Stimulated activated naive CD4-positive, alpha-beta T cell (primary cell): ENCODE data around the gene EXOC2.
"Not testable (repeated sequence)": the region's sequence is repeated elsewhere in the genome, so short reads cannot be mapped to it uniquely, and the experiment has no call there.

ENCODE experiments used
- DNase-seq, 6 experiments: peaks; one replicate each; lab custom pipeline; 2025; lab: John Stamatoyannopoulos, UW

EXOC2 gene

GRCh38 chr6:680251-680650 lies 12.7 kb downstream of the EXOC2 start:
- no peak for DNase-seq

GRCh38 chr6:679282-679681 lies 13.7 kb downstream of the EXOC2 start:
- DNase-seq: no peak

GRCh38 chr6:678520-678919 lies 14.4 kb downstream of the EXOC2 start:
- DNase-seq: no peak

GRCh38 chr6:677919-678318 lies 15.0 kb downstream of the EXOC2 start:
- no peak for DNase-seq

GRCh38 chr6:674956-675355 lies 18.0 kb downstream of the EXOC2 start:
- DNase-seq: no peak

- no peak for DNase-seq
Measured at GRCh38 chr6:674406-674805, 18.5 kb downstream of the EXOC2 start.

GRCh38 chr6:667253-667927 lies 25.5 kb downstream of the EXOC2 start:
- no peak for DNase-seq

GRCh38 chr6:665403-666267 lies 27.3 kb downstream of the EXOC2 start:
- DNase-seq: no peak

- not testable (repeated sequence) for DNase-seq
Measured at GRCh38 chr6:663788-664187, 29.2 kb downstream of the EXOC2 start.

- DNase-seq: peak in 2 of 6 experiments; percentile 2 to 7
Measured at GRCh38 chr6:659716-660581, 33.0 kb downstream of the EXOC2 start.

- DNase-seq: no peak
Measured at GRCh38 chr6:658244-658643, 34.7 kb downstream of the EXOC2 start.

GRCh38 chr6:657743-658142 lies 35.2 kb downstream of the EXOC2 start:
- no peak for DNase-seq

- no peak for DNase-seq
Measured at GRCh38 chr6:656460-657252, 36.3 kb downstream of the EXOC2 start, which contains the start of gene HUS1B. Gene HUS1B (minus strand): TSS chr6:657100. CDS start chr6:656944, 156 bp downstream.

- DNase-seq: no peak
Measured at GRCh38 chr6:654136-654535, 38.8 kb downstream of the EXOC2 start.

- no peak for DNase-seq
Measured at GRCh38 chr6:652865-653264, 40.1 kb downstream of the EXOC2 start.

GRCh38 chr6:650098-650497 lies 42.8 kb downstream of the EXOC2 start:
- DNase-seq: no peak

- no peak for DNase-seq
Measured at GRCh38 chr6:642805-643204, 50.1 kb downstream of the EXOC2 start.

GRCh38 chr6:641225-641985 lies 51.5 kb downstream of the EXOC2 start:
- no peak for DNase-seq

- no peak for DNase-seq
Measured at GRCh38 chr6:636488-636887, 56.5 kb downstream of the EXOC2 start.

- DNase-seq: no peak
Measured at GRCh38 chr6:635233-635632, 57.7 kb downstream of the EXOC2 start.

GRCh38 chr6:633611-634010 lies 59.3 kb downstream of the EXOC2 start:
- DNase-seq: no peak
